ENCODE measurements around the gene CDSN. TPM values are rescaled to one million over a fixed set of nuclear protein-coding genes. Genes with fewer than 3 reads are reported as not detected.

The CDSN gene
- total and polyA plus RNA-seq, 2 experiments from 2014 or later: not detected

DNA sequence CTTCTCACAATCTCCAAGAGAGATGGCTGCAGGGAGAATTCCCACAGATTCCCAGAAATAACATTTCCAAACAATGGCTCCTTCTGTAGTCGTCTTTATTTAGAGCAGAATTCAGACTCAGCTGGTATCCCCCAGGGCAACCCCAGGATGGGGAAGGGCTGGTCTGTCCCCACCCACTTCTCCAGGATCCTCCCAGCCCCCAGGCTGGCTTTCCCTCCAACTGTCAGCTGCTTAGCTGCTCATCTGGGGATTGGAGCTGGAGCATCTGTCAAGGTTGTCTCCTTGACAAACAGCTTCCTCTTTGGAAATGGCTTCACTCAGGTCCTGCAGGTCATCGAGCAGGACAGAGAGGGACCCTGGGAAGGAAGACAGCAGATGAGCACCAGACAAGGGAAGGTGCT lies 22.1 kb upstream of the CDSN start:
- no peak for TF ChIP-seq EZH2 (IDR thresholded peaks at IDR 0.05; ENCODE audit: insufficient read depth, poor library complexity, severe bottlenecking)
- no peak for TF ChIP-seq EZH2phosphoT487 (IDR thresholded peaks at IDR 0.05; ENCODE audit: insufficient read depth, low read depth)
- no peak for DNase-seq

DNA sequence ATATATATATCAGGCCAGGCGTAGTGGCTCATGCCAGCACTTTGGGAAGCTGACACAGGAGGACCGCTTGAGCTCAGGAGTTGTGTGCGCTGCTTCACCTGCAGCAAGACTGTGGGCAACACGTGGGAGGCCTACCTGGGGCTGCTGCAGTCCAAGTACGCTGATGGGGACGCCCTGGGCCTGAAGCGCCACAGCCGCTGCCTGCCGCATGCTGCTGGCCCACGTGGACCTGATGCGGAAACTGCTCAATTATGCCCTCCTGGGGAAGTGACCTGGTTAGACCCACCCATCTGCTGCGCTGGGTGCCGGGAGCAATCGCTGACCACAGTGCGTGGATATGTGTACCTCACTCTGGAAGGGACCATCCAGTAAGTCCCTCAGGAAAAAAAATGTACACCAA lies 20.4 kb upstream of the CDSN start:
- Histone ChIP-seq H3K4me1 (ENCODE audit: insufficient read depth) (peaks cover 15% of the 10 kb centered on the region), H3K27me3 (replicated peaks; ENCODE audit: insufficient read depth) (no peaks in the 10 kb centered on the region), H3F3A (ENCODE audit: insufficient read depth) (no peaks in the 10 kb centered on the region), H3K4me3 (no peak overlapping the region), H4K20me1 (ENCODE audit: insufficient read depth) (no peaks in the 10 kb centered on the region), H3K9me3 (ENCODE audit: low read depth) (no peaks in the 10 kb centered on the region), H3K4me2 (ENCODE audit: unreplicated experiment) (no peak overlapping the region), H3K79me2 (ENCODE audit: insufficient read depth) (no peaks in the 10 kb centered on the region), H2AFZ (no peak overlapping the region), H3K9me2 (ENCODE audit: insufficient read depth) (no peaks in the 10 kb centered on the region), H3K27ac (no peak overlapping the region), H3K9ac (no peak overlapping the region), H3K36me3 (ENCODE audit: low read depth) (no peaks in the 10 kb centered on the region)
- in situ Hi-C loops (cut with MboI): no loop called here
- 87 to 89% methylated on average over 15 of the region's 15 CpGs for WGBS, 2 experiments (ENCODE audit: low coverage in 1 of 2, low lambda C conversion rate in 2 of 2, missing lambda C conversion rate in 2 of 2)
- DNase-seq: no peak
- TF ChIP-seq EZH2 (IDR thresholded peaks at IDR 0.05; ENCODE audit: insufficient read depth, poor library complexity, severe bottlenecking): no peak
- no peak for TF ChIP-seq EZH2phosphoT487 (IDR thresholded peaks at IDR 0.05; ENCODE audit: insufficient read depth, low read depth)

More for the DNA sequence above, 22.1 kb upstream of the CDSN start:
- no peak overlapping the region for H3K27ac ChIP-seq
- WGBS, 2 experiments (ENCODE audit: low coverage in 1 of 2, low lambda C conversion rate in 2 of 2, missing lambda C conversion rate in 2 of 2): 62 to 68% methylated on average over 2 of the region's 2 CpGs
- H4K20me1 ChIP-seq (ENCODE audit: insufficient read depth): no peaks in the 10 kb centered on the region
- H3K79me2 ChIP-seq (ENCODE audit: insufficient read depth): no peaks in the 10 kb centered on the region
- H3K9me3 ChIP-seq (ENCODE audit: low read depth): no peaks in the 10 kb centered on the region
- H3K9ac ChIP-seq: no peak overlapping the region
- H3K4me1 ChIP-seq (ENCODE audit: insufficient read depth): peaks cover 15% of the 10 kb centered on the region
- no peak overlapping the region for H3K4me2 ChIP-seq (ENCODE audit: unreplicated experiment)
- no peak overlapping the region for H3K4me3 ChIP-seq
- no peak overlapping the region for H2AFZ ChIP-seq
- no peaks in the 10 kb centered on the region for H3K36me3 ChIP-seq (ENCODE audit: low read depth)
- no peaks in the 10 kb centered on the region for H3K27me3 ChIP-seq (replicated peaks; ENCODE audit: insufficient read depth)
- in situ Hi-C loops (cut with MboI): no loop called here
- H3K9me2 ChIP-seq (ENCODE audit: insufficient read depth): no peaks in the 10 kb centered on the region
- H3F3A ChIP-seq (ENCODE audit: insufficient read depth): no peaks in the 10 kb centered on the region

DNA sequence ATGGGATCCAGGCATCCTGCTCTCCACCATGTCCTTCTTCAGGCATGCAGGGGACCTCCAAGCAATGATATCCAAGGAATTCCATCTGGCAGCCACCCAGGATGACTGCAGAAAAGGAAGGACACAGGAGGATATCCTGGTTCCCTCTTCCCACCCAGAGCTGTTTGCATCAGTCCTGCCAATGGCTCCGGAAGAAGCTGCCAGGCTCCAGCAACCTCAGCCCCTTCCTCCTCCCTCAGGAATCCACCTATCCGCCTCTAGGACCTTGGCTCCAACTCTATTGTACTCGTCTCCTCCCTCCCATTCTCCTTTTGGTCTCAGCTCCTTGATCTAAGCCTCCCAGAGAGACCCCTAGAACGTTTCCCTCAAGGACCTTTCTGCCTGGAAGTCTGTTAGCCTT lies 19.4 kb upstream of the CDSN start:
- no peak overlapping the region for H2AFZ ChIP-seq
- no peaks in the 10 kb centered on the region for H3K9me2 ChIP-seq (ENCODE audit: insufficient read depth)
- no peak overlapping the region for H3K9ac ChIP-seq
- no peak overlapping the region for H3K27ac ChIP-seq
- no peaks in the 10 kb centered on the region for H3K79me2 ChIP-seq (ENCODE audit: insufficient read depth)
- no peak for TF ChIP-seq EZH2phosphoT487 (IDR thresholded peaks at IDR 0.05; ENCODE audit: insufficient read depth, low read depth)
- TF ChIP-seq EZH2 (IDR thresholded peaks at IDR 0.05; ENCODE audit: insufficient read depth, poor library complexity, severe bottlenecking): no peak
- H3K4me1 ChIP-seq (ENCODE audit: insufficient read depth): peaks cover 15% of the 10 kb centered on the region
- no peak overlapping the region for H3K4me2 ChIP-seq (ENCODE audit: unreplicated experiment)
- WGBS, 2 experiments (ENCODE audit: low coverage in 1 of 2, low lambda C conversion rate in 2 of 2, missing lambda C conversion rate in 2 of 2): 3 to 9% methylated on average over 4 of the region's 4 CpGs
- no peaks in the 10 kb centered on the region for H3K9me3 ChIP-seq (ENCODE audit: low read depth)
- no peaks in the 10 kb centered on the region for H3K36me3 ChIP-seq (ENCODE audit: low read depth)
- in situ Hi-C loops (cut with MboI): loop anchor here (5.0 kb wide), 1 partner anchor 53 kb away; no protein-coding TSS in a partner anchor
- H4K20me1 ChIP-seq (ENCODE audit: insufficient read depth): no peaks in the 10 kb centered on the region
- peak; percentile 33 for DNase-seq
- H3K27me3 ChIP-seq (replicated peaks; ENCODE audit: insufficient read depth): no peaks in the 10 kb centered on the region
- no peak overlapping the region for H3K4me3 ChIP-seq
- H3F3A ChIP-seq (ENCODE audit: insufficient read depth): no peaks in the 10 kb centered on the region

DNA sequence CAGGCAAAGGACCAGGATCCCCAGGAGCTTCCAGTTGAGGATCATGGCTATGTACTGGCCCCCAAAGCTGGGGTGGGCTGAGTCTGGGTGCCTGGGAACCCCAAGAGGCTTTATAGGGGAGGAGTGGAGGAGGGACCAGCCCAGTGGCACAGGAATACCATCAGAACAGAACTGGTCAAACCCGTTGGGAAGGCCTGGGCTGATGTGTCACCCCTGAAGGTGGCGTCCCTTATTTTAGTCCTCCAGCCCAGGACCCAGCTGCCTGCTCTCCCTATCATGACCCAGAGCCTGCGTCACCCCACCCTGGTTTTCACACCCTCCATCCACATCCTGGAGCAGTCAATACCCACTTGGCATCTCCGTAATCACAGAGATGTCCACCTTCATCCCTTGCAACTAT lies 18.7 kb upstream of the CDSN start, which contains the start of gene PSORS1C2:
PSORS1C2 (minus strand) TSS at position 85 of the 400 bp plus-strand sequence; CDS start at position 45, 40 bp downstream.
- H3K4me1 ChIP-seq (ENCODE audit: insufficient read depth): peaks cover 15% of the 10 kb centered on the region
- peak within 1 kb of the TSS; percentile 78 for H2AFZ ChIP-seq
- in situ Hi-C loops (cut with MboI): loop anchor here (5.0 kb wide), 1 partner anchor 53 kb away; no protein-coding TSS in a partner anchor
- DNase-seq: no peak
- H4K20me1 ChIP-seq (ENCODE audit: insufficient read depth): no peaks in the 10 kb centered on the region
- no peaks in the 10 kb centered on the region for H3K79me2 ChIP-seq (ENCODE audit: insufficient read depth)
- H3K36me3 ChIP-seq (ENCODE audit: low read depth): no peaks in the 10 kb centered on the region
- H3K4me2 ChIP-seq (ENCODE audit: unreplicated experiment): no peak within 1 kb of the TSS
- H3K4me3 ChIP-seq: no peak within 1 kb of the TSS
- no peaks in the 10 kb centered on the region for H3K9me2 ChIP-seq (ENCODE audit: insufficient read depth)
- no peak within 1 kb of the TSS for H3K27ac ChIP-seq
- no peaks in the 10 kb centered on the region for H3K9me3 ChIP-seq (ENCODE audit: low read depth)
- no peaks in the 10 kb centered on the region for H3K27me3 ChIP-seq (replicated peaks; ENCODE audit: insufficient read depth)
- no peak for TF ChIP-seq EZH2phosphoT487 (IDR thresholded peaks at IDR 0.05; ENCODE audit: insufficient read depth, low read depth)
- no peaks in the 10 kb centered on the region for H3F3A ChIP-seq (ENCODE audit: insufficient read depth)
- 86% methylated on average over 4 of the region's 4 CpGs for WGBS, 2 experiments (ENCODE audit: low coverage in 1 of 2, low lambda C conversion rate in 2 of 2, missing lambda C conversion rate in 2 of 2)
- H3K9ac ChIP-seq: no peak within 1 kb of the TSS

DNA sequence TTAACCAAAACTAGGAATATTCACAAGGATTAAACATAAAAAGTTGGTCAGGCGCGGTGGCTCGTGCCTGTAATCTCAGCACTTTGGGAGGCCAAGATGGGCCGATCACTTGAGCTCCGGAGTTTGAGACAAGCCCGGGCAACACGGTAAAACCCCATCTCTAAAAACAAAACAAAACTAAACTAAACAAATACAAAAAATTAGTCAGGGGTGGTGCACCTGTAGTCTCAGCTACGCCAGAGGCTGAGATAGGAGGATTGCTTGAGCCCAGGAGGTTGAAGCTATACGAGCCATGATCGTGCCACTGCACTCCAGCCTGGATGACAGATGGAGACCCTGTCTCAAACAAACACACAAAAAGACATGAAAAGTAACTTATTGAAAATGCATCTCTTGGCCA lies 15.5 kb upstream of the CDSN start:
- no peak overlapping the region for H3K27ac ChIP-seq
- no peak overlapping the region for H3K9ac ChIP-seq
- H3K9me3 ChIP-seq (ENCODE audit: low read depth): no peaks in the 10 kb centered on the region
- no peaks in the 10 kb centered on the region for H3K79me2 ChIP-seq (ENCODE audit: insufficient read depth)
- H3K4me2 ChIP-seq (ENCODE audit: unreplicated experiment): no peak overlapping the region
- H3K4me3 ChIP-seq: no peak overlapping the region
- H4K20me1 ChIP-seq (ENCODE audit: insufficient read depth): no peaks in the 10 kb centered on the region
- in situ Hi-C loops (cut with MboI): loop anchor here (5.0 kb wide), 1 partner anchor 57 kb away; no protein-coding TSS in a partner anchor
- no peaks in the 10 kb centered on the region for H3K27me3 ChIP-seq (replicated peaks; ENCODE audit: insufficient read depth)
- H3K9me2 ChIP-seq (ENCODE audit: insufficient read depth): no peaks in the 10 kb centered on the region
- no peak overlapping the region for H2AFZ ChIP-seq
- DNase-seq: no peak
- no peaks in the 10 kb centered on the region for H3K36me3 ChIP-seq (ENCODE audit: low read depth)
- TF ChIP-seq EZH2phosphoT487 (IDR thresholded peaks at IDR 0.05; ENCODE audit: insufficient read depth, low read depth) (no peak), EZH2 (IDR thresholded peaks at IDR 0.05; ENCODE audit: insufficient read depth, poor library complexity, severe bottlenecking) (no peak)
- H3F3A ChIP-seq (ENCODE audit: insufficient read depth): no peaks in the 10 kb centered on the region
- 0 out of 2 replicates have a peak, but pooled peaks cover 3% of the 10 kb centered on the region for H3K4me1 ChIP-seq (ENCODE audit: insufficient read depth)
- WGBS, 2 experiments (ENCODE audit: low coverage in 1 of 2, low lambda C conversion rate in 2 of 2, missing lambda C conversion rate in 2 of 2): 91 to 97% methylated on average over 10 of the region's 10 CpGs

Data from GM23248 (cell line).